H54 (cell line): ENCODE results near the gene WIPI1.
"Not testable (repeated sequence)": the region's sequence is repeated elsewhere in the genome, so short reads cannot be mapped to it uniquely, and the experiment has no call there.

Experiments used
- DNase-seq: peaks from one replicate; pipeline ENCODE4 v3.0.0; 2011; ENCODE audit warnings: low spot score, mixed read lengths; ENCODE audit not compliant: insufficient read length
- FAIRE-seq: peaks from 3 replicates; lab custom pipeline; 2011; peaks lifted over from hg19 to GRCh38; lab: Jason Lieb, UNC
- POLR2A ChIP-seq: IDR thresholded peaks from 2 replicates; pipeline ENCODE4 v1.6.1; 2011; ENCODE audit warnings: low read depth, mild to moderate bottlenecking, low read length

WIPI1 gene

GRCh38 chr17:68457168-68457538 lies at the start of gene WIPI1:
Gene WIPI1, minus strand, starts transcription at chr17:68457496. Its CDS starts 75 bp downstream, at chr17:68457421.
- no peak for DNase-seq
- TF ChIP-seq POLR2A = peak; percentile 46; the same call in 1 of the 2 replicates
- no peak for FAIRE-seq

GRCh38 chr17:68505951-68506350 lies 48.7 kb upstream of the WIPI1 start:
- no peak for TF ChIP-seq POLR2A
- DNase-seq = no peak
- no peak for FAIRE-seq

- DNase-seq (no peak), FAIRE-seq (no peak)
- TF ChIP-seq POLR2A = no peak
Observed at GRCh38 chr17:68501074-68501473, 43.8 kb upstream of the WIPI1 start.

DNA sequence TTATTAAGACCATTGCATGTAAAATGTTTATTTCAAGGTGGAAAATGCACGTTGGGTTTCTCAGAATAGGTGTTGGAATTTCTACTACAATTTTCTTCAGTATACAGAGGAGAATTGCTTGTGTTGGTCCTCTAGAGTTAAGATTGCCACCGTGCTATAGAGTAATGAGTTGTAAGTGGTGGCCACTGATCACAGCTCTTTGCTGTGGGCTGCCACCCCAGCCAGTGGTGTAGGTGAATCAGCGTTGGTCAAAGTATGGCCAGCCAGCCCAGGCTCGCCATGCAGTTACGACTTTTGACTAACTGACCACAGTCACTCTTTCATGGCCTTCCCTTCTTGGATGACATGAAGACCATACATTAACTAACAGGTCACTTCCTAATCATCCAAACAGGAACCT lies 42.3 kb upstream of the WIPI1 start:
- DNase-seq = no peak
- FAIRE-seq = no peak
- no peak for TF ChIP-seq POLR2A

- no peak for DNase-seq
Observed at GRCh38 chr17:68498479-68499326, 41.4 kb upstream of the WIPI1 start.

GRCh38 chr17:68497885-68498319 lies 40.6 kb upstream of the WIPI1 start:
- FAIRE-seq (no peak), DNase-seq (no peak)
- TF ChIP-seq POLR2A = no peak

More at GRCh38 chr17:68498479-68499326, 41.4 kb upstream of the WIPI1 start:
- TF ChIP-seq POLR2A = no peak
- no peak for FAIRE-seq

DNA sequence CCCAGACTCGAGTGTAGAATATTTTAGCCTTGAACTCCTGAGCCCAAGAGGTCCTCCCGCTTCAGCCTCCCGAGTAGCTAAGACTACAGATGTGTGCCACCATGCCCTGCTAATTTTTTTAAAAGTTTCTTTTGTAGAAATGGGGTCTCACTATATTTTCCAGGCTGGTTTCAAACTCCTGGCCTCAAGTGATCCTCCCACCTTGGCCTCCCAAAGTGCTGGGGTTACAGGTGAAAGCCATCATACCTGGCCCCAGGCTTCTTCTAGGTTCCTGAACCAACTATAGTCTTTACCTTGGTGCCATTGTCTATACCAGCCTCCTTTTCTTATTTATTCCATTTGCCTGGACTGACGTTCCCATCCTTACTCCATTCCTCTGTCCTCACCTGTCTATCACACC lies 37.8 kb upstream of the WIPI1 start:
- TF ChIP-seq POLR2A = no peak
- DNase-seq = no peak
- FAIRE-seq = no peak

DNA sequence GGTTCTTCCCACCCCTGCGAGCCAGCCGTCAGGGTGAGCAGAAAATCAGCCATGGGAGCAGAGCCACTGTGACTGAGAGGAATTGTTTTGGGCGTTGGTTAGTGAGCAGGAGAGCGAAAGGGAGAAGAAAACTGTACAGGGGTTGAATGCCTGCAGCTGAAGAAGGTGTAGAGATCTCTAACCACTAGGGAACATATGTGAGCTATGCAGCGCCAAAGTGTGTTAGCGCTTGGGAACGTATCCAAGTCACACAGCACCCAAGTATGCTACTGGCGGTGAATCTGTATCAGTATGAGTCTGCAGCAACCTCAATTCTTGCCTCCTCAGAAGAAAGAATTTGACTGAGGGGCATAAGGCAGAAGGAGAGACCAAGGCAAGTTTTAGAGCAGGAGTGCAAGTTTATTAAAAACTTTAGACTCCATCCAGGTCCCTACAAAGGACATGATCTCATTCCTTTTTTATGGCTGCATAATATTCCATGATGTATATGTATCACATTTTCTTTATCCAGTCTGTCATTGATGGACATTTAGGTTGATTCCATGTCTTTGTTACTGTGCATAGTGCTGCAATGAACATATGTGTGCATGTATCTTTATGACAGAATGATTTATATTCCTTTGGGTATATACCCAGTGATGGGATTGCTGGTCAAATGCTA lies 35.2 kb upstream of the WIPI1 start:
- not testable (repeated sequence) for DNase-seq

DNA sequence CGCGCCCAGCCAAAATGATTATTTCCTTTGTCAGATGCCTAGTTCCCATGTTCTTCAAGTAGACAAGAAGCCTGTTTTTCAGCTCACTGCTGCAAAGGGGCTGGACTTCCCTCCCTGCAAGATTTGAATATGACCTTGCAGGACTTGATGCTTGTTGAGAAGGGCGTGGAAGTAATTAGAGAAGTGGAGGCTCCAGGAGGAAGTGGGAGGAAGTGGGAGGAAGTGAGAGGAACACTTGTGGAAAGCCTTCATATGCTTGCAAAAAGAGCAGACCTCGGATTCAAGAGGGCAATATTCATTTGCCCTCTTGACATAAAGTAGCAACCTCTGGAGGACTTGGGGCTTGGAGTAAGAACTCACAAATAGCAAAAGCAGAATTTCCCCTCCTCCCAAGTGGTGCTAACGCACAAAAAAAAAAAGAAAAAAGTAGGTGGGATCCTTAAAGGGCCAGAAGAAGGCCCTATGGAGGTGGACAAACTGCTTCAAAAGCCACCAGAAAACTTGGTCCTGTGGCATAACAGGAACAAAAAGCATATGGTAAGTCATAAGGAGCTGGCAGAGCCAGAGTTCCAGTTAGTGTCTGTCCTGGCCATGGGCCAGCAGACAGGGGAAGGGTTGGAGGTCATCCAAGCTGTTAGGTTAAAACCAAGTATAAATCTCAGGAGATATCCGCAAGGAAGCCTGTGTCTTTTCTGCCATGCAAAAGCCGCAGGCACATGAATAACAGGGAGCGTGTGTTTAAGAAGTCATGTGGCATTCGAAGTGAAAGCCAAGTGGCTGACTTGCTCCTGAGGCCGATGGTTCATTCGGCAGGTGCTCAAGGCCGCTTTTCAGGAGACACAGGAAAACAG lies 34.3 kb upstream of the WIPI1 start:
- DNase-seq (no peak), FAIRE-seq (no peak)
- no peak for TF ChIP-seq POLR2A

More for the DNA sequence above, 35.2 kb upstream of the WIPI1 start:
- FAIRE-seq = not testable (repeated sequence)

- no peak for TF ChIP-seq POLR2A
- FAIRE-seq = no peak
Observed at GRCh38 chr17:68489919-68490318, 32.6 kb upstream of the WIPI1 start.

GRCh38 chr17:68484458-68484857 lies 27.2 kb upstream of the WIPI1 start:
- DNase-seq = no peak
- no peak for FAIRE-seq
- no peak for TF ChIP-seq POLR2A

More at GRCh38 chr17:68489919-68490318, 32.6 kb upstream of the WIPI1 start:
- DNase-seq = no peak

DNA sequence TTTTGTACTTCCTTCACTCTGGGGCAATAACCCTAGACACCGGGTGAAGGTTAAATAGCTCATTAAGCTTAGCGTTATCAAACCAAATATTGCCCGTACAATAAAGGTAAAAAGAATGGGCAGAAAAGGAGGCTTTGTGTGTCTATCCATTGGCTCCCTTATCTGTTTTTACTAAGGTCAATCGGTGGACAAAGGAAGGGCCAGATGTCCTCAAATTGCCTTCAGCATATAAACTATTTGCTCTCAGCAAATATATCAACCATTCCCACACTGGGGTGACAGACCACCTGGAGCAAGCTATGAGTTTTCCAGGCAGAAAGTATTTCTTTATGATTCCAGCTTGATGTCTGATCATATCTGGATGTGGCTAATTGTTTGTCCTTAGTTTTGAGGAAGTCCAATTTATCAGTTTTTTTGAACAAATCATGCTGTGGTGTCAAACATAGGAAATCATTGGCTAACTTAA lies 25.3 kb upstream of the WIPI1 start:
- TF ChIP-seq POLR2A = no peak
- DNase-seq = no peak
- no peak for FAIRE-seq

- DNase-seq (no peak), FAIRE-seq (no peak)
- no peak for TF ChIP-seq POLR2A
Observed at GRCh38 chr17:68480885-68481284, 23.6 kb upstream of the WIPI1 start.
